ENCODE data around the gene LBHD1.

Gene LBHD1

GRCh38 chr11:62613291-62613778 is 58.7 kb downstream of the LBHD1 start:
- DNase-seq: no peak
